GM18861 (cell line): ENCODE measurements around the gene TEPSIN.

Experiments used
- ATAC-seq: cut with Tn5 transposase; IDR thresholded peaks from one replicate; pipeline ENCODE4 v1.9.1; 2021; ENCODE audit not compliant: unreplicated experiment

Gene TEPSIN

DNA sequence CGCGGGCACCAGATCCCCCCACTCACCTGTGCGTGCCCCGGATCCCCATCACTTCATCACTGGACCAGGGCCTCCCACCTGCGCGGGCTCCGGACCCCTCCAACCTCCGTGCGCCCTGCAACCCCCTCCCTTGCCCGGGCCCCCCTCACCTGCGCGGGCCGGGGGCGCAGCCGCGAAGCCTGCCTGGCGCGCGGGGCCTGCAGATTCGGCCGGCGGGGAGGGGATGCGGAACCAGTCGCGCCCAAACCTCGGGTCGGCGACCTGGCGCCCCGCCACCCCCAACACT lies 16.3 kb downstream of the TEPSIN start:
- ATAC-seq = no peak

DNA sequence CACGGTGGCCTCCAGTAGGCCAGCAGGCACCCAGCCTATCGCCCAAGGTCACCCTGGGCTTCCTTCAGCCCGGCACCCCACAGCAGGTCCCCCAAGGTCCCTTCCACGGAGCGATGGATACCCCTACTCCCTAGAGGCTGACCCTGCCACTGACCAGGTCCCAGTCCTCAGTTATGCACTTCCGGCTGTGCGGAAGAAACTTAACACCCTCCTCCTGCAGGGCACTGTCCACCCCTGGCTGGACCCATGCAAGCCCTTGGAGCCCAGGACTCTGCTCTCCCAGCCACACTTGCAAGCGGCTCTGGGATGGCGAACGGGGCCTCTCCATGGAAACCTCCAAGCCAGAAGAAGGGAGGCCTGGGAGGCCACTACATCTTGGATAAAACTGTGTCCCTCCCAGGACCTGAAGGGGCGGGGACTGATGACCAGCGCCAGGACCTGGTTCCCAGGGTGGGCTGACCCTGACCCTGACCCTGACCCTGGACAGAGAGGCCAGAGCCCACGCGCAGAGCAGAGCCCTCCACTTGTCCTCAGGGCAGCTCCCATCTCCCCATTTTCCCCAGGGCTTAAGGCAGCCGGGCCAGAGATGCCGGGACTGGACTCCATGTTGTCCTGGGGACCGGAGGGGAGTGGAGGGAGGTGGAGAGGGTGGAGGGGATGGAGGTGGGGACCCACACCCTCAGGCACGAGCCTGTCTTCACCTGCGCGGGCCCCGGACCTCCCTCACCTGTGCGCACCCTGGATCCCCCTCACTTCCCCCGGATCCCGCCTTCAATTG lies 16.8 kb downstream of the TEPSIN start:
- ATAC-seq = no peak

DNA sequence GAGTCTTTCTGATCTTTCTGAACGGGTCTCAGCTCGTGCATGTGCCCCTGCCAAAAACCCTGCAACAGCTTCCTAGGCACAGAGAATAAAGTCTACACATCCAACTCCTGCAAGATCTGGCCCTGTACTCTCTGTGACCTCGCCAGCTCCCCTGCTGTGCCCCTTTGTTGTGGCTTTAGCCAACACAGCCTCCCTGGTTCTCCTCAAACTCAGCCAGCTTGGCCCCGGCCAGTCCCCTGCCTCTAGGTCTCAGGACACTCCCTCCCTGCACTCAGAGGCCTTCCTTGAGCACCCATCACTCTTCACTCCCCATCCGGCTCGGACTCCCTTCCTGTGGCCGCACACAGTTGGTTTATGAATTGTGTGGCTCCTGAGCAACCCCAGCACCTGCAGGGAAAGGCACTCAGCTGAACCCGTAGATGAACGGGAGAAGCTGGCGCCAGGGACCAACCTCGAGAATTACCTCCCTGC lies 17.4 kb downstream of the TEPSIN start:
- ATAC-seq = no peak

DNA sequence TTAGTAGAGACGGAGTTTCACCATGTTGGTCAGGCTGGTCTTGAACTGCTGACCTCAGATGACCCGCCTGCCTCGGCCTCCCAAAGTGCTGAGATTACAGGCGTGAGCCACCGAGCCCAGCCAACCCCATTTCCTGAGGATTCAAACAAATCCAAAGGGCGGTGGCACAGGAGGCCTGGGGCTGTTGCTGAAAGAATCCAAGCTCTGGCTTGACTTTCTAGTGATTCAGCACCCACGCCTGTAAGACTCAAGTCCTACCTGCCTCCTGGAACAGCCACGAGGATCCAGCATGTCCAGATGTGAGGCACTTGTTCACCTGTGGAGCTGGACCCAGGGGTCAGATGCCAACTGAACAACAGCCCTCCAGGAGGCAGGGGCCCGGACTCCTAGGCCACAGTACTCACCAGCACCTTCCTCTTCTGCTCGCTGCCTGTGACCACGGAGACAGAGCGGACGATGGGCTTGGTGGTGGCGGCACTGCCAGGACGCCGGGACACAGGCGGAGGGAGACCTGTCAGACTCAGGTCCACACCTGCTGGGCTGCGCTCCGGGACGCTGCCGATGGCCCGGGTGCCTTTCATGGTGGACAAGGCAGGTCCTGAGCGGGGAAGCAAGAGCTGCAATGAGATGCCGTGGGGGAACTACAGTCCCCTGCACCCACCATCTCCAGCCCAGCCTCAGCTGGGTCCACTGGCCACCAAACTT lies 19.2 kb downstream of the TEPSIN start:
- ATAC-seq = no peak

DNA sequence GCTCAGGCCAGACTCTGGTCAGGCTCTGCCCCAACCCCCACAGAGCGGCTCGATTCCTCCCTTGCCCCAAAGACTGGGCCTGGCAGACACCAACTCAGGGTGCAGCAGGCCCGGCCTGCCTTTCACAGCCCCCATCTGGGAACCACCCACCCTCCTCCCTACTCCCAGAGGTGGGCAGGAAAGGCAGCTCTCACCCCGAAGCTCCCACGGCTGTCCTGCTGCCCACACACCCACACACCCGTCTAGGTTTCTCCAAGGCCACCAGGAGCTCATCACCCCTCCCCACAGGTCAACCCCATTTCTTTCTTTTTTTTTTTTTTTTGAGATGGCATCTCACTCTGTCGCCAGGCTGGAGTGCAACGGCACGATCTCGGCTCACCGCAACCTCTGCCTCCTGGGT lies 19.9 kb downstream of the TEPSIN start:
- ATAC-seq = no peak

DNA sequence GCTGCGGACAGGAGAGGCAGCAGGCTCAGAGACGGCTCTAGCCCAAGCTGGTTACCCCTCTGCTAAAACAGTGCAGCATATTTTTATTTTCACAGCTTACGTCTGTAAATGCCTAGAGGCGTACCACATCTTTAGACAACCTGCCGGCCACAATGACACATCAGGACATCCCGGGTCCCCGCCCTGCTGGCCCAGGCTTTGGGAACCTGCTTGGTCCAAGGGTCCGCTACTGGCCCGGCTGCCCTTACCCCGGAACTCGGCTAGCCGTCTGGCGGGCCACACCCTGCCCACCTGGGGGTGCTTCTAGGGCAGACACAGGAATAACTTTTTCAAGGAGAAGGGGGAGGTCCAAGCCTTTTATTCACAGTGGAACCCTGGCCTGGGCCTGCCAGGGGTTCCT lies 20.4 kb downstream of the TEPSIN start:
- no peak for ATAC-seq

DNA sequence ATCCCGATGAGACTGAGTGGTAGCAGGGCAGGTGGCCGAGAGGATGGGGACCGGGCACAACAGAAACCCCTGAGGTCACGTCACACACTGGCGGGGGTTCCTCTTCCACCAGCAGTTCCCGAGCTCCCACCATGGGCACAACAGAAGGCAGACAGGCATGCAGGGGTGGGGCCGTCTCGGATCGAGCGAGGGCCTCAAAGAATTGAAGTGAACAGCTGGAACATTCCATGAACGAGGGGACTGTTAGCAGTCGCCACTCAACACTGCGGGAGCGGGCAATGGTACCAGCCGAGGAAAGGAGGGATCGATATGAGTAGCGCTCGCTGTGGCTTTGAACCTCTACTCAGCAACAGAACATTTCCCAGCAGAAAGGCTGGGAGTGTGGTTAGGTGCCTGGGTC lies 21.4 kb downstream of the TEPSIN start:
- no peak for ATAC-seq

DNA sequence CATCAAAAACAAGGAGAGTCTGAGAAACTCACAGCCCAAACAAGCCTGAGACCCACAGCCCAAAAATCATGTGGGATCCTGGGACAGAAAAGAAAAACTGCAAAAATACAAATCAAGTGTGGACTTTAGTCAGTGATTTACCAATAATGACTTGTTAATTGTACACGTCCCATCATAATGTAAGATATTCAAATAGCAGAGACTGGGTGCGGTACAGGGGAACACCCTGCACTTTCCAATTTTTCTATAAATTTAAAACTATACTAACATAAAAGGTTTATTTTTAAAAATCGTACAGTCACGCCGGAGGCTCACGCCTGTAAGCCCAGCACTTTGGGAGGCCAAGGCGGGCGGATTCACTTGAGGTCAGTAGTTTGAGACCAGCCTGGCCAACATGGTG lies 24.9 kb downstream of the TEPSIN start:
- no peak for ATAC-seq

DNA sequence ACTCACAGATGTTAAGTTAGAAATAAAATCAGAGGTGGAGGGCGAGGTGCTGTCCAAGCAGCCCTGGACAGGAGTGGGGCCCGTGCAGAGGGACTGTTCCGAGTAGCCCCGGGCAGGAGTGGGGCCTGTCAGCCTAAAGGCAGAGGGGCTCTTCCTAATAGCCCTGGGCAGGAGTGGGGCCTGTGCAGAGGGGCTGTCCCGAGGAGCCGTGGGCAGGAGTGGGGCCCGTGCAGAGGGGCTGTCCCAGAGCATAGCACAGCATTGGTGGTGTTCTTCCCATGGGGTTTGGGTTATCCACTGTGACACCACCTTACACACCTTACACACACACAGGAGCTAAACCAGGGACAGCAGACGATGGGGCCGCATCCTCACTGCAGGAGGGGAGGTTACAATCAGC lies 26.5 kb downstream of the TEPSIN start:
- ATAC-seq = no peak

DNA sequence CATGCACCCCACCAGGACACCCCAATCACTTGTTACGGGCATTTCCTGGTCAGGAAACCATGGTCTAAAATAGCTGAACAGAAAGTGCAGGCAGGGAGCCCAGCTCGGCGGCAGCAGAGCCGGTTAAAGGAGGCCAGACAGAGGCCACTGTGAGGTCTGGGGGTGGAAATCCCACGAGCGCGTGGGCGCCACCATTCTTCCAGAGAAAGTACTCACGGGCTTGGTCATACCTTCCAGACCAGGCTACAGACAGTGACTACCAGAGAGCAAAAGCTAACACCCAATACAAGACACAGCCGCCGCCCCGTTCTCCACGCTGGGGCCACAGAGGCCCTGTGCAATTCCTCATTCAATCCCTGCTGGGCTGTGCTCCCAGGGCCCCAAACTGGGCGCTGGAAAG lies 28.0 kb downstream of the TEPSIN start:
- ATAC-seq = no peak

DNA sequence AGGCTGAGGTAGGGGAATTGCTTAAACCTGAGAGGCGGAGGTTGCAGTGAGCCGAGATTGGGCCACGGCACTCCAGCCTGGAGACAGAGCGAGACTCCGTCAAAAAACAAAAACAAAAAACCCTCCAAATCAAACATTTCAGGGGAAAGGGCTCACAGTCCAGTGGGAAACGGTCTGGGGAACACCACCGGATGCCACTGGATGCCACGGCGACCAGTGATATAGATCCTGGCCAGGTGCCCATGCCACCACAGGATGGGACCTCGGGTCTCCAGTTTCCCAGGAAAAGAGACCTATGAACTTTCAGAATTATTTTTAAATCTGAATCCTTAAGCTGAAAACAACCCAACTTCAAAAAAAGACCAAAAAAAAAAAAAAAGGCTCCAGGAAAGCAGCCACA lies 28.4 kb downstream of the TEPSIN start:
- ATAC-seq = no peak

DNA sequence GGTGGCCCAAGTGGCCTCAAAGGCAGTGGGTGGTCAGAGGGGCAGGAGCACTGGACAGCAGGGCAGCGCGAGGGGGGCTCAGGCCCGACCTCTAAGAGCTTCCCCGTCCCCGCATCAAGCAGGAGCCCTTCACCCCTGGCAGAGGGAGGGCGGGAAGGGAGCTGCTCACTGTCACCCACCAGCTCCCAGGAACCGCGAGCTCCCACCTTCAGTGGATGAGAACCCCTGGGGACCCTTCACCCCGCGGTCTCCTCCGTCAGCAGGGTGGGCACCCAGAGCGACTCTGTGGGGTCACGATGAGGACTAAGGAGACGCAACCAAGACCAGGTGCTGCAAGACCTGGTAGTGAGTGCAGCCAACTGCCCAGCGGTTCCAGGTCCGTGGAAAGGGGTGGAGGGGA lies 29.7 kb downstream of the TEPSIN start:
- ATAC-seq = no peak

DNA sequence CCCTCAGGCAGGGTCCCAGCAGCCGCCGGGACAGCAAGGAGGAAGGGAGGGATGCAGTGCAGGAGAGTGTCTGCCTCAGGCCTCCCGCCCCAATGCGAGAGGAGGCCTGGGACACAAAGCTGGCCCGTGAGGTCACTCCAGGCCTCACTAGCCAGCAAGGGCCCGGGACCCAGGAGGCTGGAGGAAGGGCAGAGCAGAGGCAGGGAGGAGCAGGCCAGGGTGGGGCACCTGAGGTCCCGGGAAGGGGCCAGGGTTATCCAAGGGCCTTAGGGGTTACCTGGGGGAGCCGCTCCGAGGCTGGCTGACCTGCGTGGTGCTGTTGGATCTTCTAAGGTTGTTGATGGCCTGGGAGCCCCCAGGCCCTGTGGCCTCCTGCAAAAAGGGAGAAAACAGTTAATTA lies 30.2 kb downstream of the TEPSIN start:
- no peak for ATAC-seq

DNA sequence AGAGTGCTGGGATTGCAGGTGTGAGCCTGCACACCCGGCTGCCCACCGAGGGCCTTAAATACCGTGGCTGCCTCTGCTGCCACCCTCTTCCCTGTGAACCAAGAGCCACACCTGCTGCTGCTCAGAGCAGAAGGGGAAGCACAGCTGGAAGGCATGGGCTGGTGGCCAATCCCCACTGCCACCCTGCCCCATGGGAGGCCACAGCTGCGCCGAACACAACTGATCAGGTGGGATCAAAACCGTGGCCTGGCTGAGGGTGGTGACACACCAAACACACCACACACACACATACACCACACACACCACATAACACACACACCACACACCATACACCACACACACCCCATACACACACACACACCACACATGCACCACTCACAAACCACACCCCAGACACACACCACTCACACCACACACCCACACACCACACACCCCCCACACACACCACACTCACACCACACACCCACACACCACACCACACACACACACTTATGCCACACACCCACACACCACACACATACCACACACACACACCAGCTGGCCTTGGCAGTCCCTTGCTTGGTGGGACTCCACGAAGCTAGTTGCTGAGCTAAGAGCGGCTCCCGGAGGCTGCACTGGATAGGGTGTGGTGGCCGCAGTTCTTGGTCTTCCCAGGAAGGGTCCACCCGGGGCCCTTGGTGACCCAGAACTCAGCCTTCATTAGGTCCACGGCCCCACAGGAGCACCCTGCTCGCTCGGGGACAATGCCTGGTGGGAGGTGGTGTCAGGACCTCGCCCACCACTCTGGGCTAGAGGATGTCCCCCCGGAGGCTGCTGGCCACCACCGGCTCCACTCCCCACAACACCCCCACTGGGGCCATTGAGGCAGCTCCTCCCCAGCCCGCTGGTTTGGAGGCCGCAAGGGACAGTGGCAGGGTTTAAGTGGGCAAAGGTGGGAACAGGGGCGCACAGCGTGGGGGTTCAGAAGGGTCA lies 31.0 kb downstream of the TEPSIN start:
- no peak for ATAC-seq

DNA sequence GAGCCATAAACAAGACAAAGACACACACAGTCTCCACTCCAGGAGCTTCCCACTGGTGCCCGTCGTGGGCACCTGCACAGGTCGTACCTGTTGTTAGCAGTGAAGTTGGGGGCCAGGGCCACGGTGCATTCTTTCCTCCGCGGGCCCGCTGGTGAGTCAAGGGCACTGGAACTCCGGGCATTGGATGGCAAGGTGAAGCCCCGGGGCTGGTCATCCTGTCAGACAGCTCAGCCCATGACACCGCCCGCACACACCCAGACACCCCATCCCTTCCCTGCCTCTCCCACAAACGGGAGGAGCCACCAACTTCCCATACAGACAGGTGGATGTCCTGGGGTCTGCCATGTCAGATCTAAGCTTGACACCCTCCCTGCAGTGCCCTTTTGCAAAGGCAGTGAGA lies 32.2 kb downstream of the TEPSIN start:
- ATAC-seq = no peak

DNA sequence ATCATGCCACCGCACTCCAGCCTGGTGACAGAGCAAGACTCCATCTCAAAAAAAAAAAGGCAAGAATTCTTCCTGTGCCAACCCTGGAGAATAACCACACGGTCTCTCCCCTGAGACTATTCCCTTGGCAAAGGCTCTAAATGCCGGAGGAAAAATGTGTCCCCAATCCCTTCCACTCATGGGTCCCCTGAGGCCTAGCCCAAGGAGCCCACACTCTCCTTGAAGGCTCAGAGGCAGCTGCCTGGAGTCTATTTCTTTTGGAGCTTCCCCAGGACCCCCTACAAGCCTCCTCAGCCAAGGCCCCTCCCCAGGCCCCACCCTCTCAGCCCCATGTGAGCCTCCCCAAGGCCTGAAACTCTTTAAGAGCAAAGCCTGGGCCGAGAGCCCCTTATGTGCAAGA lies 32.7 kb downstream of the TEPSIN start:
- ATAC-seq = no peak

DNA sequence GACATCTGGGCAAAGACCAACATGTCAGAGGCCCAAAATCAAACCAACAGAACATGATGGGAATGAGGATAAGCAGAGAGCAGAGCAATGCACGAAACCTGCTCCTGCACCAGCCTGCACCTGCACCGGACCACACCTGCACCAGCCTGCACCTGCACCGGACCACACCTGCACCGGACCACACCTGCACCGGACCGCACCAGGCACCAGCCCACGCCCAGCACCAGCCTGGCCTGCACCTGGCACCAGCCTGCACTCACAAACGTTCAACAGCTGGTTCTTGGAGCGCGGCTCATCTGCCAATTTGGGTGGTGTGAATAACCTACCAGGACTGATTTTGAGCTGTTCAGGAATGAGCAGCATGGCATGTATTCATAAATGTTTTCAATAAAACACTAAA lies 34.3 kb downstream of the TEPSIN start:
- no peak for ATAC-seq

DNA sequence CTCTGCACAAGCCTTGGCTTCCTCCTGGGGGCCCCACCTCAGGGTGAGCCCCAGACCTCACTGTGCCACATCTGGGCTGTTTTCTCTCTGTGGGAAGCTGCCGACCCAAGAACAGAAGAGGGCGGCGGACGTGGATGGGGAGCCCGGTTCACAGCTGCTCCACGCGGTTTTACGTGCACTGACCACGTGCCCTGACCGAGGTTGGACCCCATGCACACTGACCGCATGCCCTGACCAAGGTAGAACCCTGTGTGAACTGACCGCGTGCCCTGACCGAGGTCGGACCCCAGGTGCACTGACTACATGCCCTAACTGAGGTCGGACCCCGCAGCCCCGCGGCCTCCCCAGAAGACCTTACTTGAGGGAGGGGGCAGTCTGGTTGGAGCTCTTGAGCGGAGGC lies 35.7 kb downstream of the TEPSIN start:
- no peak for ATAC-seq

DNA sequence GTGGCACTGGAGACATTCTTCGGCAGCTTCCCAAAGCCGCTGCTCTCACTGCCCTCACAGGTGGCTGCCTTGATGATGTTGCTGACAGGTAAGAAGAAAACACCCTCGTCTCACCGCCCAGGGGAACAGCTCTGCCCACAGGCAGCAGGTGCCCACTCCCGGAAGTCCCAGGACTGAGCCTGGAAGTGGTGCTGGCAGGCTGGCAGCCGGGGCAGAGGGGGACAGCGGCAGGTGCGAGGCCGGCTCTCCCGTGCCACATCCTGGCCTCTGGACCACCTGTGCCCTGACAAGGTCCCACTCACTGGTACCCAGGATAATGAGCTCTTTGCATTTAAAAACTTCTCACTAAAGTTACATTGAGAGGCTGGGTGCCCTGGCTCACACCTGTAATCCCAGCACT lies 36.5 kb downstream of the TEPSIN start:
- no peak for ATAC-seq

DNA sequence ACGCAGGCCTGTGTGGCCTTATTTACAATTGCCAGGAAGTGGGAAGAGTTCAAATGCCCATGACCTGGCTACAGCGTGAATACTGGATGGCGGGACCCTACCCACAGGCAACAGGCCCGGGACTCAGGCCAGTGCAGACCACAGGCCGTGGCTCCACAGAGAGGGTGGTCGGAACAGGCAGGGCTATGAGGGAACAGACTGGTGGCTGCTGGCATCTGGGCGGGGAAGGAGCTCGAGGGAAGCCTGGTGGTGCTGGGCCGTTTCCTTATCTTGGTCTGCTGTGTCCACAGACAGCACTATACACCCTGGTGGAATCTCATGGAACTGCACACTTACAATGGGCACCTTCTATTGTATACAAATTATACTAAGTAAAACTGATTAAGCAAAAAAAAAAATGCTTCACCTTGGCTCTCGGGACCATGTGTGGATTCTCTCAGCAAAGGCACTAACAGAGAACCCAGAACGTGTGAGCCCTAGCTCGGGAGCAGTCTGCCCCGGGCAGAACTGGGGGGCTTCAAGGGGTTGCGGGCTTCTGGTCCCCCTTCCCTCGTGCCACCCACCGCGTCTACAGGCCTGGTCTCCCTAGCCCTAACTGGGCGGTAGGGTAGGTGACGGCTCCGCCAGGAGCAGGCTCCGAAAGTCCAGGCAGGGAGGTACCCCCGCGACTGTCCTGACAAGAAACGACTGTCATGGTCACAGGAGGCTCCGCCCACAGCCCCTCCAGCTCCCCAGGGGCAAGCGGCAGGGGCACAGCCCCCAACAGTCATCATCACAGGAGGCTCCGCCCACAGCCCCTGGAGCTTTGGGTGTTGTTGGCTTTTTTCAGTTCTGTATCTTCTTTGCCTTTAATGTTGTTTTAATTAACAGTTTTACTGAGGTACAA lies 37.9 kb downstream of the TEPSIN start:
- no peak for ATAC-seq

DNA sequence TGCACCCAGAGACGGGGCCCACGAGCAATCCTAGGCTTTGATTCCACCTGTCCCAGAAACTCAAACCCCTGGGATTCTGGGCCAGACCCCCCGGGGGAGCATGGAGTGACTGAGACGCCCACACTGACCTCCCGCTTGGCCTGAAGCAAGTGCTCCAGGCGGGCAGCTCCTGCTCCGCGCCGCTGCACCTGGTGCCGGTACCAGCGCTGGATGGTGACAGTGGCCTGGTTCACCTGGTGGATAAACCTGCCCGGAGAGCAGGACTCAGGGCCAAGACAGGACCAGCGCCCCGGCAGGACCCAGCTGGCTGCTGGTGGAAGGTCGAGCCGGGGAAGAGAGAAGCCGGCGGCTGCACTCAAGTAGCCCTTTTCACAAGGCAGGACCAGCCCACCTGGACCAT lies 38.7 kb downstream of the TEPSIN start:
- no peak for ATAC-seq
